GM13977 (cell line): ENCODE measurements around the gene CYB561D1.
A peak's percentile ranks its signal among the peaks of the same experiment; 100 is the strongest.

Experiments used
- DNase-seq: peaks from one replicate; pipeline ENCODE4 v3.0.0; 2012; ENCODE audit warnings: low spot score
- CTCF ChIP-seq: IDR thresholded peaks from 2 replicates; pipeline ENCODE4 v1.5.1; 2012; ENCODE audit warnings: mild to moderate bottlenecking, control low read depth; ENCODE audit not compliant: insufficient read depth; ENCODE audit errors: extremely low read depth, missing control alignments
- in situ Hi-C: fragments of 300-500 bp; cut with MboI; formaldehyde crosslinking; loops from one replicate; pipeline ENCODE4 v1.12.0; 2022; ENCODE audit warnings: low sequenced_read_pairs, low pct_unique_long_range_greater_than_20kb, mixed read lengths, inconsistent platforms; ENCODE audit not compliant: unreplicated experiment

CYB561D1 gene

DNA sequence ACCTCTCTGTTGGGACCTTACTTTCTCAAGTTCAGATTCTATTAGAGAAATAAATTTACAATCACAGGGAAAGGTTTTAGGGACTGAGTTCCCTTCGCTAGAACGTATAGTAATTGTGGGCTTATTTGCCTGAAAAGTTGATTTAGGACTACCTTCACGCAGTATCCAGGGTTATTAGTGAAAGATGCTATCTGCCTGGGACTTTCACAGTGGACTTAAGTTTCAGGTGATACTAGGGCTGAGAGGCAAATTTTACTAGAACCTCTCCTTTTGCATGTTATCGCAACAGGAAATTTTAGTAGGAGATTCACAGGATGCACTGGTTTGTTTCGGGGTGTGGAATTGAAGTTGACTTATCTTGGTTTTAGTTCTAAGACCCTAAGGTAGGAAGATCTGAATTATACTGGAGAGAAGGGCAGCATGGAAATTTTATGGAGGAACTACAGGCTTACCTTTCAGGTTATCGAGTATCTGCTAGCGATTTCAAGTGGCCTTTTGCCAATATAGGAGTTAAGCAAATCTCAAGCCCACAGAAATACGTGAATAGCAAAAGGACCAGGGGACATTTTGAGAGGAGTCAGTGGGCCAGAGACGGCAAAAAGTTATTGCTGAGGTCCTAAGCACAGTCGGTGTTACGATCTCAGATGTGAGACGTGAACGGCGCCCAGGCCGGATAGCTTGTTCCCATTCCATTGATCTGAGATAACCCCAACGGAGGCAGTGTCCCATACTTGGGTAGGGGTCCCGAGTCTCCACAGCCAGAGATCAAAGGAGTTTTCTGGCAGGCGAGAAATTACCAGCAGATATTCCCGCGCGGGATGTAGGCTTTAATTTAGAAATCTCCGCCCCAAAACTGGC is 53.8 kb downstream of the CYB561D1 start:
- DNase-seq, result peak; percentile 32

GRCh38 chr1:109548321-109549267 is 54.7 kb downstream of the CYB561D1 start, which contains the start of gene GNAI3:
TSS of gene GNAI3 (plus strand) at chr1:109548615. CDS start at chr1:109548721, 106 bp downstream.
- in situ Hi-C loops, result loop anchor here (5.0 to 25.0 kb wide), 3 partner anchors 84 to 439 kb away; partner anchors contain the start of gene AHCYL1
- peak; percentile 92 for DNase-seq
- no peak for TF ChIP-seq CTCF

More for the DNA sequence above, 53.8 kb downstream of the CYB561D1 start:
- in situ Hi-C loops, result loop anchor here (5.0 to 25.0 kb wide), 3 partner anchors 85 to 440 kb away; partner anchors contain the start of gene AHCYL1
- no peak for TF ChIP-seq CTCF
